HEK293T (cell line): ENCODE results near the gene MXRA7.
"Not testable (repeated sequence)": the region's sequence is repeated elsewhere in the genome, so short reads cannot be mapped to it uniquely, and the experiment has no call there.

ENCODE experiments used
- CTCF ChIA-PET: fragments of 350-600 bp; formaldehyde crosslinking; extraction: SDS; loops from one replicate; lab custom pipeline; 2021; ENCODE audit warnings: antibody characterized with exemption, inconsistent platforms; lab: Yijun Ruan, JAX
- POLR2A ChIA-PET: fragments of 350-600 bp; formaldehyde crosslinking; extraction: SDS; loops from one replicate; lab custom pipeline; 2020; ENCODE audit warnings: antibody characterized with exemption, inconsistent platforms; lab: Yijun Ruan, JAX
- DNase-seq: peaks from one replicate; pipeline ENCODE4 v3.0.0; 2012; ENCODE audit warnings: mixed read lengths; ENCODE audit errors: extremely low spot score
- ARNT ChIP-seq: fragments of 450-650 bp; IDR thresholded peaks from 2 replicates; pipeline ENCODE4 v1.6.1; 2017; ENCODE audit warnings: mild to moderate bottlenecking
- BHLHE40 ChIP-seq: fragments of 450-650 bp; IDR thresholded peaks from 2 replicates; pipeline ENCODE4 v1.6.1; 2016; ENCODE audit warnings: mild to moderate bottlenecking, moderate library complexity, borderline replicate concordance
- CTBP1 ChIP-seq: fragments of 450-650 bp; IDR thresholded peaks from 2 replicates; pipeline ENCODE4 v1.6.1; 2016; ENCODE audit warnings: borderline replicate concordance
- ELF4 ChIP-seq: fragments of 450-650 bp; IDR thresholded peaks from 2 replicates; pipeline ENCODE4 v1.6.1; 2017; ENCODE audit warnings: antibody characterized with exemption
- FOXA1 ChIP-seq: fragments of 450-650 bp; IDR thresholded peaks from 2 replicates; pipeline ENCODE4 v1.6.1; 2016; ENCODE audit warnings: mild to moderate bottlenecking
- FOXK2 ChIP-seq: fragments of 450-650 bp; IDR thresholded peaks from 2 replicates; pipeline ENCODE4 v1.6.1; 2016; ENCODE audit warnings: mild to moderate bottlenecking
- FOXM1 ChIP-seq: fragments of 450-650 bp; IDR thresholded peaks from 2 replicates; pipeline ENCODE4 v1.6.1; 2017; ENCODE audit warnings: mild to moderate bottlenecking, borderline replicate concordance
- HDGF ChIP-seq: fragments of 450-650 bp; IDR thresholded peaks from 2 replicates; pipeline ENCODE4 v1.6.1; 2017; ENCODE audit warnings: antibody characterized with exemption, borderline replicate concordance
- L3MBTL2 ChIP-seq: fragments of 450-650 bp; conservative IDR thresholded peaks from 2 replicates; pipeline ENCODE4 v1.6.1; 2016; ENCODE audit warnings: mild to moderate bottlenecking
- LEF1 ChIP-seq: fragments of 450-650 bp; IDR thresholded peaks from 2 replicates; pipeline ENCODE4 v1.6.1; 2017; ENCODE audit warnings: mild to moderate bottlenecking, borderline replicate concordance
- NFRKB ChIP-seq: fragments of 450-650 bp; IDR thresholded peaks from 2 replicates; pipeline ENCODE4 v1.6.1; 2016; ENCODE audit warnings: mild to moderate bottlenecking, moderate library complexity
- SP1 ChIP-seq: fragments of 450-650 bp; IDR thresholded peaks from 2 replicates; pipeline ENCODE4 v1.6.1; 2017
- SUZ12 ChIP-seq: fragments of 450-650 bp; IDR thresholded peaks from 2 replicates; pipeline ENCODE4 v1.6.1; 2016; ENCODE audit warnings: mild to moderate bottlenecking
- TARDBP ChIP-seq: fragments of 450-650 bp; IDR thresholded peaks from 2 replicates; pipeline ENCODE4 v1.6.1; 2016
- ZNF384 ChIP-seq: fragments of 450-650 bp; IDR thresholded peaks from 2 replicates; pipeline ENCODE4 v1.6.1; 2016
- TF ChIP-seq, protein P1 (sequence below): fragments of 450-650 bp; IDR thresholded peaks from 2 replicates; pipeline ENCODE4 v1.6.1; 2016

MXRA7 gene

DNA sequence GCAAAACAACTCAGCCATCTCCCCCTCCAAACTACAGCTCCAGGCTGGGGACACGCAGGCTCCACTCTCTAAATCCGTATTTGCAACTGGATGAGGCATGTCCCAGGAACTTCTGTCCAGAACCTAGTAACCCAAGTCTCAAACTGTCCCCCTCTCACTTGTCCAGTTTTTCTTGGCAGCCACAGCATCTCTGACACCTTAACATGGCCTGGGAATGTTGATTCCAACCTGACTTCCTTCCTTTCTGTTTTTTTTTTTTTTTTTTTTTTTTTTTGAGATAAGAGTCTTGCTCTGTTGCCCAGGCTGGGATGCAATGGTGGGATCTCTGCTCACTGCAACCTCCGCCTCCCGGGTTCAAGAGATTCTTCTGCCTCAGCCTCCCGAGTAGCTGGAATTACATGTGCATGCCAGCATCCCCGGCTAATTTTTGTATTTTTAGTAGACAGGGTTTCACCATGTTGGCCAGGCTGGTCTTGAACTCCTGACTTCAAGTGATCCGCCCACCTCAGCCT lies 12.2 kb downstream of the MXRA7 start:
- ChIA-PET POLR2A (interaction anchor here (1.0 to 4.0 kb wide), 5 partner anchors 9 to 85 kb away, joined by 3 to 38 read pairs (median 9); partner anchors contain the start of gene MXRA7), CTCF (interaction anchor here (0.9 to 3.0 kb wide), 2 partner anchors 10 to 358 kb away, joined by 3 to 12 read pairs; no protein-coding TSS in a partner anchor)
- DNase-seq: not testable (repeated sequence)
- peak; percentile 66; the same call in 1 of the 2 replicates for TF ChIP-seq ZNF384

DNA sequence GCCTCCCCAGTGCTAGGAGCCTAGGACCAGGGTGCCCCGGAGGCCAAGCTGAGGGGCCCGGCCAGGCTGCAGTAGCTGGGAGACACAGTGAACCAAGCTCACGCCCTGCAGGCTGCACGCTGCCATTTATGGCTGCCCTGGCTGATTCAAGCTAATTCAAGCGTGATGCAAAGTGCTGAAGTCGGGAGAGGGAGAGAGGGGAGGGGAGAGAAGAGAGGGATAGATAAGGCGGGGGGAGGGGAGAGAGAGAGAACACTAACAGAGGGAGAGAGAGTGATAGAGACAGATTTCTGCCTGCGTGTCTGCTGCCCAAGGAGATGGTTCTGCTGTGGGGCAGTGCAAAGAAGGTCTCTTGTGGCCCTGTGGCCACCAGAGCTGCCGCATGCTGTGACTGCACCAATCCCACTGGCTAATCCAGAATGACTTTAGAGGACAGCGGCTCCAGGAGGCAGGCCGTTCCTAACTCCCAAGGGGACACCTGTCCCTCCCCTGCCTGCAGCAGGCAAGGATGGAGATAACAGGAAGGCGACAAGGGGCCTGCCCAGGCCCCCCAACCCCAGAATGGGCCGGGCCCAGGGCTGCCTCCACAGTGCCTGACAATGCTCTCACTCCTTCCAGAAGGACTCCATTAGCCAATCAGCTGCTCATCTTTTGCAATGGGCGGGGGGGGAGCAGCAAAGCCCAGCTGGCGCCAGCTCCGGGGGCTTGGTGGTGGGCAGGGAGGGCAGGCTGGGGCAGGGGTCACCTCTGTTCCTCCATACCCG lies 12.9 kb downstream of the MXRA7 start:
- POLR2A ChIA-PET: interaction anchor here (0.5 to 4.0 kb wide), 8 partner anchors 8 to 174 kb away, joined by 3 to 38 read pairs (median 6); partner anchors contain the start of gene MXRA7
- TF ChIP-seq BHLHE40 (no peak), FOXM1 (no peak), HDGF (no peak), L3MBTL2 (0 out of 2 replicates have a peak, but pooled peaks have one; percentile 44), FOXA1 (no peak), ELF4 (no peak)
- peak; percentile 71 for DNase-seq
- CTCF ChIA-PET: interaction anchor here (0.7 to 3.0 kb wide), 7 partner anchors 9 to 358 kb away, joined by 3 to 12 read pairs (median 3); no protein-coding TSS in a partner anchor

DNA sequence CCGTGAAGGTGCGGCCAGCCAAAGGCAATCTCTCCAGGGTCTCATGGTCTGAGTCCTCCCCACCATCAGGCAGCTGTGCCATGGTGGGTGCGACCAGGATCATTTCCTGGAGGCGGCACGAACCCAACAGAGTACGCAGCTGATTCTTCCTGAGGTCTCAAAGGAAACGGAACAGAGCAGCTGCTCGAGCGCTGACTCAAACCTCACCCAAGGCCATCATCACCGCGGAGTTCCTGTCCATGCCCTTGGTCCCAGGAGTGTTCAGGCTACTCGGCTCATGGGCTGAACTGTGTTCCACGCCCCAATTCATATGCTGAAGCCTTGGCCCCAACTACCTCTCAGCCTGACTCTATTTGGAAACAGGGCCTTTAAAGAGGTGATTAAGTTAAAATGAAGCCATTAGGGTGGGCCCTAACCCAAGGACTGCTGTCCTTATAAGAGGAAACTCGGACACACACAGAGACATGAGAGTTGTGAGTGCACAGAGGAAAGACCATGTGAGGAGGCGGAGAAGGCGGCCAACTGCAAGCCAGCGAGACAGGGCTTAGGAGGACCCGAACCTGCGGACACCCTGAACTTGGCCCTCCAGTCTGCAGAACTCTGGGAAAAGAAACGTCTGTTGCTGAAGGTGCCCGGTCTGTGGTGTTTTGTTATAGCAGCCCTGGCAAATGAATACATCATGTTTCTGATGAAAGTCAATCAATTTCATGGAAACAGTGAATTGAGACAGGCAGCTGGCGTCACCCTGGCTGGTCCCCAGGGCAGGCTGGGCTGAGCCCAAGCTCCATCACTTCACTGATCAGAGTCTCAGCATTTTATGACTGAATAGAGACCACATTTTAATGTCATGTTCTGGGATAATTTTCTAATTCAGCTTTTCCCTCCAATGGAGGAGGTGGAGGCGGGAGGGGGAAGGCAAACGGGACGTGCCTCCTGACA lies 13.7 kb downstream of the MXRA7 start:
- TF ChIP-seq FOXA1 (no peak), ARNT (no peak), LEF1 (no peak), SUZ12 (no peak), FOXK2 (no peak), L3MBTL2 (no peak), BHLHE40 (no peak), NFRKB (no peak), TARDBP (no peak), ELF4 (no peak), SP1 (no peak), CTBP1 (no peak), ZNF384 (no peak), HDGF (no peak), FOXM1 (no peak)
- TF ChIP-seq, protein P1, sequence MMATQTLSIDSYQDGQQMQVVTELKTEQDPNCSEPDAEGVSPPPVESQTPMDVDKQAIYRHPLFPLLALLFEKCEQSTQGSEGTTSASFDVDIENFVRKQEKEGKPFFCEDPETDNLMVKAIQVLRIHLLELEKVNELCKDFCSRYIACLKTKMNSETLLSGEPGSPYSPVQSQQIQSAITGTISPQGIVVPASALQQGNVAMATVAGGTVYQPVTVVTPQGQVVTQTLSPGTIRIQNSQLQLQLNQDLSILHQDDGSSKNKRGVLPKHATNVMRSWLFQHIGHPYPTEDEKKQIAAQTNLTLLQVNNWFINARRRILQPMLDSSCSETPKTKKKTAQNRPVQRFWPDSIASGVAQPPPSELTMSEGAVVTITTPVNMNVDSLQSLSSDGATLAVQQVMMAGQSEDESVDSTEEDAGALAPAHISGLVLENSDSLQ: no peak
- POLR2A ChIA-PET: interaction anchor here (0.5 to 4.0 kb wide), 11 partner anchors 8 to 174 kb away, joined by 3 to 38 read pairs (median 5); partner anchors contain the start of genes MXRA7 and ST6GALNAC2
- DNase-seq: no peak
- CTCF ChIA-PET: interaction anchor here (0.7 to 3.0 kb wide), 9 partner anchors 8 to 359 kb away, joined by 3 to 12 read pairs (median 3); no protein-coding TSS in a partner anchor

DNA sequence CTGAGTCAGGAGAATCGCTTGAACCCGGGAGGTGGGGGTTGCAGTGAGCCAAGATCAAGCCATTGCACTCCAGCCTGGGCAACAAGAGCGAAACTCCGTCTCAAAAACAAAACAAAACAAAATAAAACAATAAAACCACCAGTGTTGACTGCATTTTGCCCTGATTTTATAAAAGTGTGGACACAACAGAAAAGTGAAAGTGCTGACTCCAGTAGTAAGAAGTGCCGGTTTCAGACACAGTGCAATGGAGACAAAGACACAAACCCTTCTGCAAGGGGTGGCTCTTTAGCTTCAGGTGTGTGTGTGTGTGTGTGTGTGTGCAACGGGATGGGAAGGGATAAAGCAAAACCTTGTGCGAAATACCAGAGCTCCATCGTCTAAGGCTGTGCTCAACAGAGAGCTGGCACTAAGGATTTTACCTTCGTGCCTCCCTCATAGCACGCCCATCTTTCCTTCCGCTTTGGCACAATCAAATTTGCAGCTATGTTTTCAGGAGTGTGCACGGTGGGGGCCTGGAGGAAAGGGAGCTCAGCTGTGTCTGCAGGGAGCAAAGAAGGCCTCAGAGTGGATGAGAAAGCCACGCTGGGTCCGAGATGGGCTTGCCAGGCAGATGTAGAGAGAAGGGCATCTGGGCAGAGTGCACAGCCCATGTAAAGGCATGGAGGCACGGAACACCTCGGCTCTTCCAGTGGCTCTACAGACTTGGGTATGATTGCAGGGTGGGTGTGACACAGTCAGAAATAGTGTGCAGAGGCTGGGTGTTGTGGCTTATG lies 15.5 kb downstream of the MXRA7 start:
- POLR2A ChIA-PET: interaction anchor here (1.0 to 1.5 kb wide), 2 partner anchors 13 to 19 kb away, joined by 3 read pairs; no protein-coding TSS in a partner anchor
- CTCF ChIA-PET: interaction anchor here (1.2 kb wide), 1 partner anchor 14 kb away, joined by 3 read pairs; no protein-coding TSS in a partner anchor
- TF ChIP-seq SUZ12 (no peak), FOXK2 (no peak), CTBP1 (no peak), FOXA1 (no peak), ZNF384 (no peak), SP1 (no peak), FOXM1 (no peak), ARNT (no peak), HDGF (no peak), L3MBTL2 (no peak), NFRKB (no peak), LEF1 (no peak)
- TF ChIP-seq, protein P1: no peak
- no peak for DNase-seq
